ENCODE results near the gene MSANTD7.
"Not testable (repeated sequence)": the region's sequence is repeated elsewhere in the genome, so short reads cannot be mapped to it uniquely, and the experiment has no call there.

MSANTD7 gene

DNA sequence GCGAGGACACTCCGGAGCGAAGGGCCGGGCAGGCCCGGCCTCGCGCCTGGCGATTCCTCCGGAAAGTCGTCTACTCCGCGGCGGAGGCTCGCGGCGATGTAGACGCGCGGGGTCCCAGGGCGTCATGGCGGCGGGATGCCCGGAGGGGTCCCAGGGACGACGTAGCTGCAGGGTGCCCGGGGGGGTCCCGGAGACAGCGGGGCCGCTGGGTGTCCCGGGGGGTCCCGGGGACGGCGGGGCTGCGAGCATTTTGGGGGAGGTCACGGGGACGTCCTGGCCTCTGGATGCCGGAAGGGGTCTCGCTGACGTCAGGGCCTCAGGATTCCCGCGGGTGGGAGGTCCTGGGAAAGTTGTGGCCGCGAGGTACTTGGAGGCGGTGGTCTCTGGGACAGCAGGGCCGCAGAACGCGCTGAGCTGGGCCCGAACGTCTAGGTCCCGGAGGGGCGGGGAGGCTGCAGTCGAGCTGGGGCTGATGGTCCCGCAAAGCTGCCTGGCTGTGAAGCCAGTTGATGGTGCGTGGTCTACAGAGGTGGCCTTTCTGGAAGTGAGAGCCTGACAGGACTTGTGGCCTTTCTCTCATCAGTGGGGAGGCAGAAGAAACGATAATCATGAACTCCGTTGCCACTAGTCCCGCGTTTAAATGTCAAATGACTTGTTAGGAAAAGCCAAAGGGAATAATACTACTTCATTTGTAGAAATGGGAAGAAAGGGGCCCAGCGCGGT lies 637 bp downstream of the MSANTD7 start:
- peak; percentile 4 to 17 for DNase-seq

DNA sequence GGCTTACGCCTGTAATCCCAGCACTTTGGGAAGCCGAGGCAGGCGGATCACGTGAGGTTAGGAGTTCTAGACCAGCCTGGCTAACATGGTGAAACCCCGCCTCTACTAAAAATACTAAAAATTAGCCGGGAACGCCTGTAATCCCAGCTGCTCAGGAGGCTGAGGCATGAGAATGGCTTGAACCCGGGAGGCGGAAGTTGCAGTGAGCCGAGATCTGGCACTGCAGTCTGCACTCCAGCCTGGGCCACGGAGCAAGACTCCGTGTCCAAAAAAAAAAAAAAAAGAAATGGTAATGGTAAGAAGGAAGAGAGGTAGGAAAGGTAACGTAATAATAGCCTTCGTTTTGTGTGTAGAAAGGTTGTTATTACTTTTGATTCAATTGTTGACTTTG lies 1.2 kb downstream of the MSANTD7 start:
- DNase-seq = no peak

DNA sequence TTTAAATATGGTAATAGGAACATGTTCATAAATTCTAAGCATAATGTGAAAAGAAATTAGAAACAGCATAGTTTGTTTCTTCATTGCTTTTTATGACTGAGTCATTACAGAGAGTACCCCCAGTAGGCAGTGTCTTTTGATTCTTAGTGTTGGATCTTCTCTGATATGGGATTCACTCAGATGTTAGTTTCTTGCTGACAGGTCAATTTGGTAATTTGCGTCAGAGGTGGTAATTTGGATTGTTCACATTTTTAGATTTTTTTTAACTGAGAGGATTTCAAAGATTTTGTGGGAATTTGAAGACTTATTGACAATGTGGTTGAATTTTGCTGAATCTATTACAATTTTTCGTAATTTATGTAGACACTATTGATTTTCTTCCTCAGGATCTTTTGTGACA lies 2.1 kb downstream of the MSANTD7 start:
- no peak for DNase-seq

DNA sequence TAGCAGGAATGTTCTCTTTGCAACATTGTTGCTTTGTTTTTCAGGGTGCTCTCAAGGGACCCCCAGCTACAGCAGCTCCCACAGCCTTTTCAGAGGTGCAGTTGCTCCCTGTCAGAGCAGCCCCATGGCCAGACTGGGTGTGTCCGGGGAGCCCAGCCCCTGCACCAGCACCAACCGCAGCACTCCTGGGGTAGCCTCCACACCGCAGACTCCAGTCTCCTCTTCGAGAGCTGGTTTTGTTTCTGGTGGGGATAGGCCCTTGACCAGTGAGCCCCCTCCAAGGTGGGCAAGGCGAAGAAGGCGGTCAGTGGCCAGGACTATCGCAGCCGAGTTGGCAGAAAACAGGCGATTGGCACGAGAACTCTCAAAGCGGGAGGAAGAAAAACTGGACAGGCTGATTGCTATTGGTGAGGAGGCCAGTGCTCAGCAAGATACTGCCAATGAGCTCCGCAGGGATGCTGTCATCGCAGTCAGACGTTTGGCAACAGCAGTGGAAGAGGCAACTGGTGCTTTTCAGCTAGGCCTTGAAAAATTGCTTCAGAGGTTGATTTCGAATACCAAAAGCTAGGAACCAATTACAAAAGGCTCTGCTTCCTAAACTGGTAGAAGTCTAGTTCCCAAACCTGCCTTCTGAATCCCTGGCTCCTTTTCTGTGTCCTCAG lies 5.4 kb downstream of the MSANTD7 start:
- DNase-seq = no peak

DNA sequence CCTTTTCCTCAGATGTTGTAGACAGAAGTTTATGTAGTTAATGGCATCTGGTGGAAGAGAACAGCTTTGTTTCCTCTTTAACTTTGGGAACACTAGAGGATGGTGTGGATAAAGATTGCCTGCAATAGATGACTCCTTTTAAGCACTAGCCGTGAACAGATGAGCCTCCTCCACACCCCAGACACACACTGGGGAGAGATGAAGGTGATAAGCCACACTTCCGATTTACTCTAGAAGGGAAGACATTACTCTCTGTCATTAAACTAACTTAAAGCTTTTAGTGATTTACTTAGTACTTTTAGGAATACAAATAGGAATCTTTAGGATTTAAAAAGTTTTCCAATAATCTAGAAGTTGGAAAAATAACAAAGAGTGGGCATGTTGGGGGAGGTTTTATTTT lies 6.8 kb downstream of the MSANTD7 start:
- DNase-seq = no peak

DNA sequence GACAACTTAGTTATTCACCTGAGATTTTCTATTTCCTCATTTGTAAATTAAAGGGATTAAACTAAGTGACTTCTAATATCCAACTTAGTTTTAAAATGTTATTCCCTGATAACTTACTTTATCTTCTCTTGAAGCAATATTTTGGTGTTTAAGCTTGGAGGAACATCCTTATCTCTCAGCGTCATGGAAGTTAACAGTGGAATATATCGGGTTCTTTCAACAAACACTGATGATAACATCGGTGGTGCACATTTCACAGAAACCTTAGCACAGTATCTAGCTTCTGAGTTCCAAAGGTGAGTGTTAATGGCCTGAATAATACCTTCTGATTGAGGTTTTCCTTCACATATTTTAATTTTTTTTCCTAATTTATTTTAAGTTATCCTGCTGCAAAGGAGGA lies 14.1 kb downstream of the MSANTD7 start:
- no peak for DNase-seq

DNA sequence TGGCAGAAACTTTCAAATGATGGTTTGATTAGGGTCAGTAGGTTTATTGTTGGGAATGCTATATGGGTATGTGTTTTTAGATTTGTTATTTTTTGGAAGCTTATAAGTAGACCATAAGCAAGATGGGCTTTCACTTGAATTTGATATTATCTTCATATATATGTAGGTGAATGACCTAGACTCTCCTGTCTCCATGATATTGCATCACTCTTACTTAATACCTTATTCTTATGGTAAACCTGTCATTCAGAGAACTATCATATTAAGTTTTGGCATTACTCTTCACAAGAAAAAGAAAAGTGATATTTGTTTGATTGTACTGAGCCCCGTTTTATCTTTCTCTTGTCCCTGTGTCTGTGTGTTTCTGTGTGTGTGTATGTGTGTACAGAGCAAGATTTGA lies 17.3 kb downstream of the MSANTD7 start:
- DNase-seq = no peak

DNA sequence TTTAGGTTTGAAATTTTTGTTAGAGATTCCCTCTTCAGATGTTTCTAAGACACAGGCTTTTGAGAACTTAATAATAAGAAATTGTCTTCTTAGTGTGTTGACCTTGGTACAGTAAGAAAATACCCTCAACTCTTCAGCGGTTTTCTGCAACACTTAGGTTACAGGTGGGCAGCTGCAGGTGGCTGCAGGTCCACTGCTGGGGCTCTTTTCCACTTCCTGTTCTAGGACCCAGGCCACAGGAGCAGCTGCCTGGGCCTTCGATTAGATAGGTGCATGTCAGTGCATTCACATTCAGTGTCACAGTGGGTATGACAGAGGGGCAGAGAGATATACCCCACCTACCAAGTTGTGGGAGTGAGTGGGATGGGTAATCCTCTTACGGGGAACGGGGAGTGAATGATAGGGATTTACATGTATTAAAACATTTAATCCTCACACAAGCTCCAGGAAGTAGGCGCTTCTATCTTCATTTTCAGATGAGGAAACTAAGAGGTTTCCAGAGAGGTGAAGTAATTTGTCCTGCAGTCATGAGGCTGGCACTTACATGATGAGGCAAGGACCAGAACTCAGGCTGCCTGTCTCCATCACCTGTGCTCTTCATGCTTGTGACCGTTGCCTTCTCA lies 20.3 kb downstream of the MSANTD7 start:
- no peak for DNase-seq

DNA sequence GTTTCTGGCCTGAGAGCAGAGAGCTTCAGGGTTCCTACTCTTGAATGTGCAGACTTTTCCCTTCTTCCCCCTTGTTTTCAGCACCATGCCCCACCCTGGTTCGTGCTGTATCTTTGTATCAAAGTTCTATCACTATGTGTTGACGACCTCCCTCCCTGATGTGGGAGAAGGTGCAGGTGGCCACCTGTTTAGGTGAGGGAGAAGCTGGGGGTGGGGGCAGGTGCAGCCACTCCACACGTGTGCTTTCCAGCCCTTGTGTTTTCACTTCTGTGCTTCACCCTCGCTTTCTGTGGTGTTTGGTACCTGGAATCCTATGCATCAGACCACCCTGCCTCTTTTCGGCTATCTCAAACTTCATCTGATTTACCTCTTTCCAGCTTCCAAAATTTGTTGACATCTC lies 20.9 kb downstream of the MSANTD7 start:
- no peak for DNase-seq

DNA sequence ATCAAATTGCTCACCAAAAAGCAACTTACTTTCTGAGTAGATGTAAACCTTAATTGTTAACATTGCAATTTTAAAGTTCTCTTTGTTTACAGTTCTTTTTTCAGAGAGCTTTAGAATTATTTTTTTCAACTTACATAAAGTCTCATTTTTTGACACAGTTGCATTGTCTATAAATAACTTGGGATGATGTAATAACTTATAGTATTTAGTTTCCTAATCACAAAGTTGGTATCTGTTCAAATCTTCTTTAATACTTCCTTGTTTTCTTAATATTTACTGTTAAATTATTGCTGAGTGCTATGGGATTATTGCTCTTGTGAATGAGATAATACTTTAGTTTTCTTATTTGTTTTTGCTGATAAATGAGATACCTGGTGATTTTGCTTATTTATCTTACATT lies 21.7 kb downstream of the MSANTD7 start:
- DNase-seq = no peak

DNA sequence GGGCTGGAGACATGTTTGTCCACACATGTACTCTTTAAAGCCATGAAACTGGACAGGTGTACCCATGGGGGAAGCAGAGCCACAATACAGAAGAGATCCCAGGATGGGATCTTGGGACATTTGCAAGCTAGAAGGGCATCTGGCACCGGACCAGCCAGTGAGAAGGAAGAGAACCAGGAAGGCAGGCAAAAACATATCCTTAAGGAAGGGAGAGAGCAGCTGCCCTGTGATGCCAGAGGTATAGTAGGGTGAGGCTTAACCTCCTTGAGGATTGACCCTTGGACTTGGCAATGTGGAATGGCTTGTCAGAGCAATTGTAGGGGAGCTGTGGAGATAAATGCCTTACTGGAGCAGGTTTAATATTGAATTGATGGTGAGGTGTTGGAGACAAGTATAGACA lies 22.7 kb downstream of the MSANTD7 start:
- DNase-seq = no peak

DNA sequence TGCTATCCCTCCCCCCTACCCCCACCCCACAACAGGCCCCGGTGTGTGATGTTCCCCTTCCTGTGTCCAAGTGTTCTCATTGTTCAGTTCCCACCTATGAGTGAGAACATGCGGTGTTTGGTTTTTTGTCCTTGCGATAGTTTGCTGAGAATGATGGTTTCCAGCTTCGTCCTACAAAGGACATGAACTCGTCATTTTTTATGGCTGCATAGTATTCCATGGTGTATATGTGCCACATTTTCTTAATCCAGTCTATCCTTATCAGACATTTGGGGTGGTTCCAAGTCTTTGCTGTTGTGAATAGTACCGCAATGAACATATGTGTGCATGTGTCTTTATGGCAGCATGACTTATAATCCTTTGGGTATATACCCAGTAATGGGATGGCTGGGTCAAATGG lies 26.4 kb downstream of the MSANTD7 start:
- DNase-seq = not testable (repeated sequence)

DNA sequence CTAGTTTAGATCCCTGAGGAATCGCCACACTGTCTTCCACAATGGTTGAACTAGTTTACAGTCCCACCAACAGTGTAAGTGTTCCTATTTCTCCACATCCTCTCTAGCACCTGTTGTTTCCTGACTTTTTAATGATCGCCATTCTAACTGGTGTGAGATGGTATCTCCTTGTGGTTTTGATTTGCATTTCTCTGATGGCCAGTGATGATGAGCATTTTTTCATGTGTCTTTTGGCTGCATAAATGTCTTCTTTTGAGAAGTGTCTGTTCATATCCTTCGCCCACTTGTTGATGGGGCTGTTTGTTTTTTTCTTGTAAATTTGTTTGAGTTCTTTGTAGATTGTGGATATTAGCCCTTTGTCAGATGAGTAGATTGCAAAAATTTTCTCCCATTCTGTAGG lies 26.8 kb downstream of the MSANTD7 start:
- DNase-seq = not testable (repeated sequence)

DNA sequence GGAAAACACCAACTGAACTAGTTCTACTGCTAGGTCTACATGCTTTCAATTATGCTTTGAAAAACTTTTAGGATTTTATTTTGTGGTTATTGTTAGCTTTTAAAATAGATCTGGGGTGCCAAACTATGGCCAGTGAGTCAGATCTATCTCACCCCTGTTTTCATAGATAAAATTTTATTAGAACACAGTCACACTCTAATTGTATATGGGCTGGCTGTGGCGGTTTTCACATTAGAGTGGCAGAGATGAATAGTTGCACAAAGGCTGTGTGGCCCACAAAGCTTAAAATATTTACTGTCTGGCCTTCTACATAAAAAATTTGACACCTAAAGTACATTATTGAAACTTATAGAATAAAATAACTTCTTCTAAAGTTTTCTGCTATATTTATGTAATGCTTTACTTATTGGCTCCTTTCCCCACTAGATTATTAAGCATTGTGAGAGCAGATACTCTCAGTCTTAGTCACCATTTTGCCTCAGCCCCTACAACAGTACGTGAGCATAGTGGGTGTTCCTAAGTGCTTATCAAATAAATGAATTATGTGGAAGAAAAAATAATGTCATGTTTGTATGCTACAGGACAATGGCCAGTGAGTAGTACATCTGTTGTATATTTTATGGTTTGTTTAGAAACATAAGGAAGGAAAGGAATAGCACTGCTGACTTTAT lies 35.1 kb downstream of the MSANTD7 start:
- no peak for DNase-seq

DNA sequence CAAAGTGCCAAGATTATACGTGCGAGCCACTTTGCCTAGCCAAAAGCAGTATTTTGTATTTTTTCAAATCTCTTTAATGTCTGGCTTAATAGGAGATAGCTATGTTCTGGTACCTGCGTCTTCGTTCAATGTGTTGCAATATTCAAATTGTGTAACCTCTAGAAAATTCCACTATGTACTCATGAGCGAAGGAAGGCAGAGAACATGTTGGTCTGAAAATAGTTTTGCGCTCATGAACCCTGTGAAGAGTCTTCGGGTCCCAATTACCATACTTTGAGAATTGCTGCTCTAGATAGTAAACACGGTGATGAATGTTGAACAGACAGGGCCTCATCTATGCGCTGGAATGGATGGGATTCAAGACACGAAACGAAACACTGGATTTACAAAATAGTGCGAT lies 37.8 kb downstream of the MSANTD7 start:
- DNase-seq = no peak

DNA sequence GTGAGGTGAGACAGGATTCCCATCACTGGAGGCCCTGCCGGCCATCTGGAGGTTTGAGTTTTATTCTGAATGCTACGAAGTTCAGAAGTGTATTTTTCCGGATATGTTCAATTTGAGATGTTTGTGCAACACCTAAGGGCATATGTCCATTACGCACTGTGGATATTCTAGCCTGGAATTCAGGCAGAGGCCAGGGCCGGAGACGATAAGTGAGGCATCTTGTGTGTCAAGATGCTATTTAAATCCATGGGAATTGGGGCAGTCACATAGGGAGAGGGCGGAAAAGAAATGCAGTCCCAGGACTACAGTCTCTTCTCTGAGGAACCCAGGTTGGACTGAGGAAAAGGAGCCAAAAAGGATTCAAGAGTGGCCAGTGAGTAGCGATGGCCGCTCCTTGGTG lies 38.7 kb downstream of the MSANTD7 start:
- no peak for DNase-seq

DNA sequence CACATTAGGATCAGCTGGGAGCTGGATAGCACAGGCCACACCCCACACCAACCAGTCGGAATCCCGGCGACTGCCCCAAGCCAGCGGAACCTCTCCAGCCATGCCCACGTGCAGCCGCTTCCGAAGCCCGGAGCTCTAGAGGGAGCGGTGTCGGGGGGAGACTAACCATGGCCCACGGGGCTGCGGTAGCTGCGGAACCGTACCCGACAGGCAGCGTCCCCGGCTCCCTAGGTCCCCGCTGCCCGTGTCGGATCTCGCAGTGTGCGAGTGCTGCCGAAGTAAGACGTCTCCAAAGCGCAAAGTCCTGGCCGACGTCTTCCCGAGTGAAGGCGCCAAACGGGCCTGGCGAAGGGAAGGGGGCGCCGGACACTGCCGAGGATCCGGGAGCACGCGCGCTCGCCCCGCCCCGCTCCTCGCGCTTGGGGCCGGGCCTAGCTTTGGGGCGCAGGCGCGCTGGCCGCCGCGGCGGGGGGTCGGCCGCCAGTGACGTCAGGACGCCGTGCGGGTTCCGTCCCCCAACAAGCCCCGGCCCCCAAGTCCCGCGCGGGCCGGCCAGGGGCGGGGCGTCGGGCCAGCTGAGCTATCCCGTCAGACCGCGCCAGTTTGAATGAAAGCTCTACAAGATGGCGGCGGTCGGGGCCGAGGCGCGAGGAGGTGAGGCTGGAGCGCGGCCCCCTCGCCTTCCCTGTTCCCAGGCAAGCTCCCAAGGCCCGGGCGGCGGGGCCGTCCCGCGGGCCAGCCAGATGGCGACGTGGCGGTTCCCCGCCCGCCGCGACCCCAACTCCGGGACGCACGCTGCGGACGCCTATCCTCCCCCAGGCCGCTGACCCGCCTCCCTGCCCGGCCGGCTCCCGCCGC lies 40.4 kb downstream of the MSANTD7 start, which contains the start of gene SUV39H2:
SUV39H2 (plus strand) TSS at position 601 of the 858 bp plus-strand sequence; CDS start at position 624, 23 bp downstream.
- DNase-seq = peak; percentile 92 to 95

DNA sequence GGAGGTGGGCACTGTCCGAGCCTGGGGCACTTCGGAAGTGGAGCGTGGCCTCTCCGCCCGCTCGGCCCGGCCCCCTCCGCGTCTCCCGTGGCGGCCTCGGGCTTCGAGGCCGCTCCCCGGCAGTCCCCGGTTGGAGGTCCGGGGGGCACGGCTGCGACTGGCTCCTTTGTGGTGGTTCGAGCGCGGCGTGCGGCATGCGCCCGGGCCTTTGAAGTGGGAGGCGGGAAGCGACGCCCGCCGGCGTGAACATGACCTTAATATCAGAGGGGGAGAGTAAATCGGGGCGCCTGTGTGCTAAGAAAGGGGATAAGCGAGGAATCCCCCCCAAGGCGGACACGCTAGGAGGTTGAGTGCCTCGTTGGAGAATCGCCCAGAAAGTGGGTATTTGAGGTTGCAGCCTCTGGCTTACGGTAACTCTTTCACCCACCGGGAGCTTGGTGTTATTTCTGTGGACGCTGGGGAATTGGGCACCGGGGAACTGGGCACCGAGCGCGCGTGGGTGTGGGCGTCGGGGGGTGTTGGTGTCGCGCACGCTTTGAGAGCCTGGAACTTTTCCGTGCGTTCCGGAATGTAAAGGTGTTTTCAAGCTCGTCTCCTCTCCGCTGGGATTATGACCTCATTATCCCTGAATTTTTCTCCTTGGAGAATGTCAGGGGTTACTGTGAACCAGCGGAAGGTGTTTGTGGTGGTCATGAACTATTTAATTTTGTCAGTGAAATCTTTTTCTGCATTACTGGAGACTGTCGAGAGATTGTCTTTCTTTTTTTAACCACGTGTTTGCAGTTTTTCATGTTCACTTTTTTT lies 41.2 kb downstream of the MSANTD7 start:
- DNase-seq = peak; percentile 28 to 43

DNA sequence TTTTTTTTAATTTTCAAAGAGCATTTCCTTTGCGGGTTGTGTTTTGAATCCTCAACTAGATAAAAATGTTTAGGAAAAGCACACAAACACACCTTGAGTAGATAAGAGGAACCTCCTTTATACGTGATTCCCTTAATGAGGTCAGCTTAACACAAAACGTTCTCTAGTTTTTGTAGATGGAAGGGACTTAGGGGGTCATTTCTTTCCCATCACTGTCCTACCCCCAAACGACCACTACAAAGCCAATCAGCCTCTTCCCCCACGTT lies 41.8 kb downstream of the MSANTD7 start:
- DNase-seq = no peak

DNA sequence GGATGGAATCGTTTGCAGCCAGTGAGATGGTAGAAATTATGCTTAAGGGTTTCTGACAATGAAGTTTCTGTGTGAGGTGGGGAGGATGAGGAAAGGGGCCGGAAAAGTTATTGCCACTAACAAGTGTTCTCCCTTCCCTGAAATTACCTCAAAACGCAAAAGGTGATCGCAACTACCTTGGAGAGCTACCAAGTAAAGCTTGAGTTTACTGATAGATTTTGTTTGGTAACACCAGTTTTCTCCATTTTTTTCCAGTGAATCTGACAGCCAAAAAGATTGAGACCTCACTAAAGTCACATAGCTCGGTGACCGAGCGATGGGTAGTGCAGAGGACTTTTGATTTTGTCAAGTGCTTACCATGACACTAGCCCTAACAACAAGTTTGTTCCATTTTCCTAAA lies 42.1 kb downstream of the MSANTD7 start:
- no peak for DNase-seq

DNA sequence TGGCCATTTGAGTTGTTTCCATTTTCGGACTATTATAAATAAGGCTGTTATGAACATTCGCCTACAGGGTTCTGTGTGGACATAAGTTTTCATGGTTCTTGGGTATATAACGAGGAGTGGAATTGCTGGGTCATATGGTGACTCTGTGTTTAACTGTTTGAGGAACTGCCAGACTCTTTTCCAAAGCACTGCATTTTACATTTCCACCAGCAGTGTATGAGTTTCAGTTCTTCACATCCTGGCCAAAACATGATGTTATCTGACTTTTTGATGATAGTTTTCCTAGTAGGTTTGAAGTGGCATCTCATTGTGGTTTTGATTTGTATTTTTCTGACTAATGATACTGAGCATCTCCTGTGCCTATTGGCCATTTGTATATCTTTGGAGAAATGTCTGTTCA lies 46.0 kb downstream of the MSANTD7 start:
- no peak for DNase-seq

All from stimulated activated CD4-positive, alpha-beta T cell treated with anti-CD3 and anti-CD28 coated beads, Interleukin-4, amount 100 ng/mL, for 4 hours (primary cell).